ENCODE results near the gene HAPLN3.
"Not testable (repeated sequence)": the region's sequence is repeated elsewhere in the genome, so short reads cannot be mapped to it uniquely, and the experiment has no call there.

HAPLN3 gene, protein sequence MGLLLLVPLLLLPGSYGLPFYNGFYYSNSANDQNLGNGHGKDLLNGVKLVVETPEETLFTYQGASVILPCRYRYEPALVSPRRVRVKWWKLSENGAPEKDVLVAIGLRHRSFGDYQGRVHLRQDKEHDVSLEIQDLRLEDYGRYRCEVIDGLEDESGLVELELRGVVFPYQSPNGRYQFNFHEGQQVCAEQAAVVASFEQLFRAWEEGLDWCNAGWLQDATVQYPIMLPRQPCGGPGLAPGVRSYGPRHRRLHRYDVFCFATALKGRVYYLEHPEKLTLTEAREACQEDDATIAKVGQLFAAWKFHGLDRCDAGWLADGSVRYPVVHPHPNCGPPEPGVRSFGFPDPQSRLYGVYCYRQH

DNA sequence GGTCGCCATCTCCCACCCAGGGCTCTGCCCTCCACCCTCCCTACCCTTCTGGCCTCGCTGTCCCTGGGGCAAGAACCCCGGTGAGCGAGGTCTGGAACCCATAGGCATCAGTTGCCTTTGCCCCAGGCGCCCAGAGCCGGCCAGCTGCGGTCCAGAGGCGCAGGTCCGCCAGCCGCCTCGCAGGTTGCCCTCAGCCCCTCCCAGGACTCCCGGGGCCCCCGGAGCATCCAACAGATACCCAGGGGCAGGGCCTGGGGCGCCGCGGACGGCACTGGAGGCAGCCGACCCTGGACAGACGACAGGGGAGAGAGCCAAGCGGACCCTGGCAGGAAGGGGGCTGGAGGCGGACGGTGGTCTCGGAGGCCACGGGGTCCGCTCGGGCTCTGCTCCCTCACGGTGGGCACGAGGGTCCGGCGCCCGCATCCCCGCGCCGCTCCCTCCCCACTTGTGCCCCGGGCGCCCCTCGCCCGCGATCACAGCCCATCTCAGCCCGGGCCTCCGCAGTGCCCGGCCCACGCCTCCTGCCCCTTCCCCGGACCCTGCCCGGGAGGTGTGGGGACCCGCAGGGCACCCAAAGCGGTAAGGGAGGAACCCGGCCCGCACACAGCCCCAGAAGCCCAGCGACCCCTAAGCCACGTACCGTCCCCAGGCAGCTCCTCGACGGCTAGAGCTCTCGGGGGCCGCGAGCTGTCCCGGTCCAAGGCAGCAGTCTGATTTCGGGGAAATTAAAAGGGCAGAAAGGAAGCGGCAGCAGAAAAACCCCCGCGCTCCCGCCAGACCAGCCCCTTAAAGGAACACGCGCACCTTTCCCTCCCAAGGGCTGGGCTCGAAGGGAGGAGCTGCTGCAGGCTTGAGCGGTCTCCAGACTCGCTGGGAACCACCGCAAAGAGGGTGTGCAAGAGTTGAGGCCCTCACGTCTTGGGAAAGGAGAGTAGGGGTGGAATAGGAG, at the start of gene HAPLN3:
HAPLN3 (minus strand) TSS at position 726 of the 949 bp plus-strand sequence. CDS start 8,246 bp downstream, outside the sequence.
- no peak for DNase-seq (ENCODE audit: low spot score)

DNA sequence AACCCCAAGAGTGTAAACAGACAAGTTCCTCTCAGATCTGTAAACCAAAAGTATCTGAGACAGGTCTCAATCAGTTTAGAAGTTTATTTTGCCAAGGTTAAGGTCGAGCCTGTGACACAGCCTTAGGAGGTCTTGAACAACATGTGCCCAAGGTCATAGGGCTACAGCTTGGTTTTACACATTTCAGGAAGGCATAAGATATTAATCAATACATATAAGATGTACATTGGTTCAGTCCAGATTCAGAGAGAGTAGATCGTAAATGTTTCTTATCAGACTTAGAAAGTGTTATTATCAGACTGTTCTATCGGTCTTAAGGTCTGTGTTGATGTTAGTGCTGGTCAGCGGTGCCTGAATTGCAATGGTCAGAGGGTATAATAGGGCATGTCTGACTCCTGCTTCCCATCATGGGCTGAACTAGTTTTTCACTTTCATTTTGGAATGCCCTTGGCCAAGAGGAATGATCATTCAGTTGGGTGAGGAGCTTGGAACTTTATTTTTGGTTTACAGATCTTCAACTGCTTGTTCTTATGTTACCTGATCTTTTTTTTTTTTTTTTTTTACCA, 44.8 kb upstream of the HAPLN3 start:
- DNase-seq (ENCODE audit: low spot score): no peak

DNA sequence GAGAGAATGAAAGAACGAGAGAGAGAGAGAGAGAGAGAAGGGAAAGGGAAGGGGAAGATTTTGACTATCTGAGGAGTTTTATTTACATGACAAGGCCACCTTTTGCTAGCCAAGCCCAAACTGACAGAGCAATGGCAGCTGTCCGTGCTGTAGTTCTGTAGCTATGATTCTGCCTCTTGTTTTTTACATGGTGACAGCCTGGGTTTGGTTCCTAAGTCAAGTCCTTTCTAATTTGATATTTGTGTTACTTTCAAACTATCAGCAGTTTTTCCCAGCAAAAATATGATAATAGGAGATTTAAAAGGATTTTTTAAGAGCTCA, 44.1 kb upstream of the HAPLN3 start:
- no peak for DNase-seq (ENCODE audit: low spot score)

DNA sequence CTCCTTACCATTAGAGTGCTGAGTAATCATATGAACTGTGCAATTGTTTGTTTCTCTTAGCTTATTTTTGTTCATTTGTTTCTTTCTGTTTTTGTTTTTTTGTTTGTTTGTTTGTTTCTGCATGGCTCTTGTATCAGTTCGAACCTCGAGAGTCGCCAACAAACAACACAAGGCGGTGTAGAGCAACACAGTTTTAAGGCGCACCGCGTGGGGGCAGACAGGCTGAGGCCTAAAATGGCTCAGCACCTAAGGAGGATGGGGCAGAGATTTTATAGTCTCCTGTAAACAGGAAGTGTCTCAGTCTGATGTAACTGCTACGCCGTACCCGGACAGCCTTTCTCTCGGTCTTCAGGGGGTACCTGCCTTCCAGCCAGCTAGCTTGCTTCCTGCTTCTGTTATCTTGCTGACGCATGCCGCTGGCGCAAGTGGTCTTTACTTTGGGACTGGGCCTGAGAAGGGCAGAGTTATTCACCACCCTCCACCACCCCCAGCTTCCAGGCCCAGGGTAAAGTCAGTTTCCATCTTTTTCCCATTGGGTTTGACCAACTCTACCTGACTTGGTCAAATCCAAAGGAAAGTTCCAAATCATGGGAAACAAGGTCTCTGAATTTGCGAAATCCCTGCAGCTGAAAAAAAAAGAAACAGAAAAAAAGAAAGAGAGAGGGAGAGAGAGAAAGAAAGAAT, 43.6 kb upstream of the HAPLN3 start:
- DNase-seq (ENCODE audit: low spot score): no peak

DNA sequence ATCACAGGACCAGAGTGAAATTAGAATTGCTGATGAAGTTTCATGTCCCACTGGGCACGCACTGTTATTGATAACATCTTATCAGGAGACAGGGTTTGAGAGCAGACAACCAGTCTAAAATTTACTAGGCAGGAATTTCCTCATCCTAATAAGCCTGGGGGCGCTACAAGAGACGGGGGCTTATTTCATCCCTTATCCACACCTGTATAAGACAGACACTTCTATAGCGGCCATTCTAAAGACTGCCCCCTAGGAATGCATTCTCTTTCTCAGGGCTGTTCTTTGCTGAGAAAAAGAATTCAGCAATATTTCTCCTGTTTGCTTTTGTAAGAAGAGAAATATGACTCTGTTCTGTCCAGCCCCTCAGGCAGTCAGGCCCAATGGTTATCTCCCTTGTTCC, 39.1 kb upstream of the HAPLN3 start:
- not testable (repeated sequence) for DNase-seq (ENCODE audit: low spot score)

DNA sequence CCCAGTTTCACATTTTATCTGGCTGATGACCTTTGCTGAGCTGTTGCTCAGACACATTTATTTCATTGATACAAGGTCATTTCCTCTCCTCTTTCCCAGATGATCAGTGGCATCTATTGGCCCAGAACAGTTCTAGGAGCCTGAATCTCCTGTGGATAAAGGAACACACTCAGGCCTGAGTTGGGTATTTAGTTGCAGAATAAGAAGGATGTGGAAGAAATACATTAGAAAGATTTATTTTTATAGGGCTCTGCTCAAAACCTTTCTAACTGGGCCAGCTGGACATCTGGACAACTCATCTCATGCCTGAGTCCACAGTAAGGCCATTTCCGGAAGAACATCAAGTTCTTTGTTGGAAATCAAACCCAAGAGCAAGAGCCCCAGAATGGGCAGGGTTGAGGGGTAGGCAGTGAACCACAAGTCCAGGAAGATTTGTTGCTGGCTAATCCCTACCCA, 37.6 kb upstream of the HAPLN3 start:
- DNase-seq (ENCODE audit: low spot score): no peak

DNA sequence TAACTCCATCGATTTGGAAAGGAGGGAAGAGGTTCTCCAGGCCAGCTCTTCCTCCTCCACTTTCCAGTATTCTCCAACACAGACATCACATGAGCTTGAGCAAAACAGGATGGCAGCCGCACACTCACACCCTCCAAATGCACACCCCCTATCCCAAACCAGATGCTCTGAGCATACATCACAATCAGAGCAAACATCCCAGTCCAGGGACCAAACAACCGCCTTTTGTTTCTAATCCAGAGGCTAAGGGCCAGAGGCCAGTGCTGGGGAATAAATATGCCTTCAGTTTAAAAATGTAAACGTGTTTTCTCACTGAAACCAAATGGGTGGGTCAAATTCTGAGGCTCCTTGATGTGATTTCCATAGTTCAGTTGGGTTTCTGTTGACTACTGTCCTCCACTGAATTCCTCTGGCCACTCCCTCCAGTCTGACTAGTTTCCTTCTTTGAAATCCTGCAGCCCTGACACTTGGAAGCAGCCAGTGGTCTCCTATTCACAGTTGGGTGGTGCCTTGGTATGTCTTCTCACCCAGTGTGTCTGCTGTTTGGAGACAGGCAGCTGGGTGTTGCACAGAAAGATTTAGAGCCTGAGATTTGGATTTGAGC, 37.0 kb upstream of the HAPLN3 start:
- DNase-seq (ENCODE audit: low spot score): no peak

DNA sequence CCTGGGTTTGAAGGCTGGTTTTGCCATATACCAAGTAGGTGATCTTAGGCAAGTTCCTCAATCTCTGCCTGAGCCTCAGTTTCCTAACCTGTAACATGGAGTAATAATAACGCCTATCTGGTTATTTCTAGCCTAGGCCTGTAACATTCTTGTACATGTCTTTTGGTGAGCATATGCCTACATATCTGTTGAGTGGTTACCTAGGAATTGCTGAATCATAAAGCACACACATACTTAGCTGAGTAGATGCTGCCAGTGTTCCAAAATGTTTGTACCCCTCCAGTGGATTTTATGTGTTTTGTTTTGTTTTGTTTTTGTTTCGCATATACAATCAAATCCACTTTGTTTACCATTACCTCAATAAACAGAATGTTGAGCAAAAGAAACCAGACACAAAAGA, 35.2 kb upstream of the HAPLN3 start:
- DNase-seq (ENCODE audit: low spot score): no peak

DNA sequence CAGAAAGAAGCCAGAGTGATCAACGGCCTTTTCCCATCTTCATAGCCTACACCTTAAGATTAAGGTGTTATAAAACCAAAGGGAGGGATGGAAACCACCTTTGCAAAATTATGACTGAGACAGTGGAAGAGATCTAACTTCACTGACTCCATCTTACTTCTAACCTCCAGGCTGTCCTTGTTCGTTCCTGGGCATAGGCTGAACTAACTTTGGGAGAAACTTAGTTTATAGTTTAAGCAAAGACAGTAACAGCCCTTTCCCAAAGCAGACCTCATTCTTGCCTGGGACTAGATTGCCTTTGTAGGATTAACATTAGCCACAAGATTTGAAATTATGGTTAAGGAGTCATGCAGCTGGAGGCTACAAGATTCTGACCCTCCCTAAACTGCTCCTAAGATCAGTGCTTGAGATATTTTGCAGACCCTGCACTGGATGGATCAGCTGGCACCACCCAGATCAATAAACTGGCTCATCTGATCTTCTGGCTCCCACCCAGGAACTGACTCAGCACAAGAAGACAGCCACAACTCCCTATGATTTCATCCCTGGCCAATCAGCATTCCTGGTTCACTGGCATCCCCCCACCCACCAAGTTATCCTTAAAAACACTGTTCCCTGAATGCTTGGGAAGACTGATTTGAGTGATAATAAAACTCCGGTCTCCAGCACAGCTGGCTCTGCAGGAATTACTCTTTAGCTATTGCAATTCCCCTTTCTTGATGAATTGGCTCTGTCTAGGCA, 34.2 kb upstream of the HAPLN3 start:
- DNase-seq (ENCODE audit: low spot score): not testable (repeated sequence)

DNA sequence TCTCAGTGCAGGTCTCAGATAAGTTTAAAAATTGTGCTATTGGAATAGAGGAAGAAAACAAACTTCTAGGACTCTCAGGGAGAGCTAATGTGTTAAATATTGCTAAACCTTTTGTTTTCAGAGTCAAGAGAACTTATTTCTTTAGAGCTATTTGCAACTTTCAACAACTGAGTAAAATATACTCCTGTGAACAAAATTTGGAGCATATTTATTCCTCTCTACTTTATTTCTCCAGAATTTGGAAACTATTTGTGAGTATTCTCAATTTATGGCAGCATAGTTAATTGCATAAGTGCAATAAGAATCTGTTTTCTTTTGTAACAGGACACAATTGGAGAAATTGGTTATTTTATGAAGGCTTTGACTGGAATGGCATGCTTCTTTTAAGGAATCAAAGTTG, 32.8 kb upstream of the HAPLN3 start:
- not testable (repeated sequence) for DNase-seq (ENCODE audit: low spot score)

DNA sequence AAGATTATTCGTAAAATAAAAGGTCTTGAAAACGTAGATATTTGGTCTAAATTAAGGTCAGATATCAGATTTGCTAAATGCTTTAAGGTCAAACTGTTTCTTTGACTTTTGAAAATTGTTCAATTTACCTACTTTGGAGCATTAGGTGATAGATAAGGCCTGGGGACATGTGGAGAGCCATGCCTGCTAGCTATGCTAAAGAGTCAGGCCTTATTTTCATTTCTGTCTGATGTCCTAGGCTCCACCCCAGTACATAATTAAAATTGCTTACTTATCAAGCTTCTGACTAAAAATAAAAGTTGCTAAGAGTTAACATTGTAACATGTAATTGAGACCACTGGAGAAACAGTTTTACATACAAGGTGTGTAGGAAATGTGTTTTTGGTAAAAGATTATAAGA, 30.3 kb upstream of the HAPLN3 start:
- not testable (repeated sequence) for DNase-seq (ENCODE audit: low spot score)

DNA sequence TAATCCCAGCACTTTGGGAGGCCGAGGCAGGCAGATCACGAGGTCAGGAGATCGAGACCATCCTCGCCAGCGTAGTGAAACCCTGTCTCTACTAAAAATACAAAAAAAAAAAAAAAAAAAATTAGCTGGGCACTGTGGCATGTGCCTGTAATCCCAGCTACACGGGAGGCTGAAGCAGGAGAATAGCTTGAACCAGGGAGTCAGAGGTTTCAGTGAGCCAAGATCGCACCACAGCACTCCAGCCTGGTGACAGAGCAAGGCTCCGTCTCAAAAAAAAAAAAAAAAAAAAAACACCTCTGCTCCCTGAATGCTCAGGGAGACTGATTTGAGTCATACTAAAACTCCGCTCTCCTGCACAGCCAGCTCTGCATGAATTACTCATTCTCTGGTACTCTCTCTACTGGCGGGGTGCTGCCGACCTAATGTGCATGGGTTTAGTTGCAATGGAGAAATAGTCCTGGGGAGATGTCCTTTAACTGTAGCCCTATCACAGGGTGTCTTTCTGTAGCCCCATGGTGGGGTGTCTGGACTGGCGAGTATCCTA, 25.6 kb upstream of the HAPLN3 start:
- not testable (repeated sequence) for DNase-seq (ENCODE audit: low spot score)

DNA sequence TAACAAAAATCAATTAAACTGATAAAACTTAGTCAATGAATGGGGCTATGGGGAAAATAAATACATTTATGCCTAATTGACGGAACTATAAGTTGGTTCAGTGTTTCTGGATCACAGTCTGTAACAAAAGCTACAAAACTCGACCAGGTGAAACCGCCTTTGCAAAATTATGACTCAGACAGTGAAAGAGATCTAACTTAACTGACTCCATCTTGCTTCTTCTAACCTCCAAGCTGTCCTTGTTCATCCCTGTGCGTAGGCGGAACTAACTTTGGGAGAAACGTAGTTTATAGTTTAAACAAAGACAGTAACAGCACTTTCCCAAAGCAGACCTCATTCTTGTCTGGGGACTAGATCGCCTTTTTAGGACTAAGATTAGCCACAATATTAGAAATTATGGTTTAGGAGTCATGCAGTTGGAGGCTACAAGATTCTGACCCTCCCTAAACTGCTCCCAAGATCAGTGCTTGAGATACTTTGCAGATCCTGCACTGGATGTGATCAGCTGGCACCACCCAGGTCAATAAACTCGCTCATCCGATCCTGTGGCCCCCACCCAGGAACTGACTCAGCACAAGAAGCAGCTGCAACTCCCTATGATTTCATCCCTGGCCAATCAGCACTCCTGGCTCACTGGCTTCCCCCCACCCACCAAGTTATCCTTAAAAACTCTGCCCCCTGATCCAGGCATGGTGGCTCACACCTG, 25.0 kb upstream of the HAPLN3 start:
- DNase-seq (ENCODE audit: low spot score): no peak

DNA sequence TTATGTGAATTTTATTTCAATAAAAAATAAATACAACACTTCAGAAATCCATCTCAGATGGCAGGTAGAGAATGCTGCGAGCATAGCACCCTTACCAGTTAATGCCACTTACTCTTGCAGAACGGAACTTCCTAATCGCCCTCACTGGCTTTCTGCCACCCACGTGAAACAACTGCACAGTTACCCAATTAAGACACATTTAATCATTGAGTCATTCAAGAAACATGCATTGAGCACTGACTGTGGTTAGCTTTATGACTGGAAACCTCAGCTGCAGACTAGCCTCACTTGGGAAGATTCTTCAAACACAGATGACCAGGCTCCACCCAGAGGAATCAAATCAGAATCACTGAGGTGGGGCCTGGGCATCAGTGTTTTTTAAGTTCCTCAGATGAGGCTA, 23.4 kb upstream of the HAPLN3 start:
- DNase-seq (ENCODE audit: low spot score): no peak

DNA sequence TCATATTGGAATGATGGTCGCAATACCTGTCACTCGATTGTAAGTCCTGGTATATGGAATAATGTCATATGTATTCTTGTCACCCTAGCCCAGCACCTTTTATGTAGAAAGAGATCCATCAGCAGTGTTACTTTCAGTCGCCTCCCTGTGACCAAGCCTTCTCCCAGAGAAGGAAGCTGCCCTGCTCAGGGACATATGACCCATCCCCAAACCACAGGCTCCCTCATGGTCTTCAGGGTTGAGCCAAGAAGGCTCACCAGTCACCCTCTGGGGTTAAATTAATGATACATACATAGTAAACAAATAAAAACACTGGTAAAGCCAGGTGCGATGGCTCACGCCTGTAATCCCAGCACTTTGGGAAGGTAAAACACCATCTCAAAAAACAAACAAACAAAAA, 22.4 kb upstream of the HAPLN3 start:
- no peak for DNase-seq (ENCODE audit: low spot score)

DNA sequence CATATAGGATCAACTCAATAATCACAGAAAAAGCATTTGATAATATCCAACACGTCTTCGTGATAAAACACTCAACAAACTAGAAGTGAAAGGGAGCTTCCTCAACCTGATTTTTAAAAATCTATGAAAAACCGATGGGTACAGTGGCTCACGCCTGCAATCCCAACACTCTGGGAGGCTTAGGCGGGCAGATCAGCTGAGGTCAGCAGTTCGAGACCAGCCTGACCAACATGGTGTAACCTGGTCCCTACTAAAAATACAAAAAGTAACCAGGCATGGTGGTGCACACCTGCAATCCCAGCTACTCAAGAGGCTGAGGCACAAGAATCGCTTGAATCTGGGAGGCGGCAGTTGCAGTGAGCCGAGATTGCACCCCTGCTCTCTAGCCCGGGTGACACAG, 20.0 kb upstream of the HAPLN3 start:
- no peak for DNase-seq (ENCODE audit: low spot score)

DNA sequence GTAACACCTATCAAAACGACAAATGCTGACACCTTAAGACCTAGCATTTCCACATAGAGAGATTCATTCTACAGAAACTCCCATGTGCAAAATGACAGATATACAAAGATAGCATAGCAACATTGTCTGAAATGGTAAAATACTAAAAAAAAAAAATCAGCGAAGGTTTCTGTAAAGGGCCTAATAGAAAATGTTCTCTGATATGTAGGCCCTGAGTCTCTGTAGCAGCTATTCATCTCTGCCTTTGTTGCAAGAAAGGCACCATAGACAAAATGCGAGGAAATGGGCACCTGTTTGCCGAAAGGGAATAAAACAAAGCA, 18.5 kb upstream of the HAPLN3 start:
- DNase-seq (ENCODE audit: low spot score): no peak

DNA sequence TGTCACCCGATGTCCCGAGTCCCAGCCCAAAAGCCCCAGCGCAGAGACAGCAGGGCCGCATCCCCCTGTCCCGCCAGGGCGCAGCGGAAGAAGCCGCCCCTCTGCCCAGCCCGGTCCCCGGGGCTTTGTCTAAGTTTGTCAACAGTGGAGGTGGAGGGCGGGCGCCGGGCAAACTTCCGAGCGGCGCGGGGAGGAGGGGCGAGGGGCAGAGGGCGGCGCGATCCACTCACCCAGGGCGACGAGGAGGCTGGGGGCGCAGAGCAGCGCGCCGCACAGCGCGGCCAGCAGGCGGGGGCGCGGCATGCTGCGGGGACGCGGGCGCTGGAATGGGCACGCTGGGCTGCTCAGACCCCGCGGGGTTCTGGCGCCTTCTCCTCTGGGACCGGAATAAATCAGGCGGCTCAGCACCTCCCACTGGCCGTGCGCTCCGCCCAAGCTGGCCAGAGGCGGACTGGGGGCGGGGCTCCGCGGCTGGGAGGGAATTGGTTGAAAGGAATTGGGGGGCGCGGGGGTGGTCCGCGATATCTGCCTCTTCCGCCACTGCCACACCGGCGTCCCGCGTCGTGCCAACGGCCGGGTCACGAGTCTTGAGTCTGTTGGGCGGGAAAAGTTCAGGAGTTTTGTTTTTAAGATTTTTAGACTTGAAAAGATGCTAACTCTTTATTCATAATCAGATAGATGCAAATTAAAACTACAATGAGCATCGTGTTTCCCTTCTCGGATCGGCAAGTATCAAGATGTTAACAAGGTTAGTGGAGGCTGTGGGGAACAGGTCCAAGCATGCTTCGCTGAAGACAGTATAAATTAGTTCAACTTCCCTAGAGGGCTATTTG, 17.9 kb upstream of the HAPLN3 start, which contains the start of gene MFGE8:
MFGE8 (minus strand) TSS at position 363 of the 833 bp plus-strand sequence; CDS start at position 303, 60 bp downstream.
- peak; percentile 84 for DNase-seq (ENCODE audit: low spot score)

DNA sequence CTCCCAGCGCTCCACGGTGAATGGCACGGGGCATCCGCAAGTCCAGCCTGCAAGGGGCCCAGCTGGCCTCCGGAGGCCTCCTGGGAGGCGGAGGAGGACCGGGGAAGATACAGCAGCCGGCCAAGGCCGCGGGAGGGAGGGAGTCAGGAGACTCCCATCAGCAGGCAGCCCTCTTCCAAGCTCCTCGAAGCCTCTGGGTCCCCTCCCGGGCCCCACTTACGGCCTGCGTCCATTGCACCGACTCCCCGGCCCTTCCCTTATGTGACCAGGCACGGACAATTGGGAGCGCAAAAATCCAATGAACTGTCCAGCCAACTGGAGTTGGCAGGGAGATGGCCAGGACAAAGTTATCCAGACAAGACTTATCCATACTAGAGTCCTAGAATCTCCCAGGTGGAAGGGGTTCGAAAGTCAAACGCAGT, 17.2 kb upstream of the HAPLN3 start:
- no peak for DNase-seq (ENCODE audit: low spot score)
